AG09319 (cell line): Measurements from ENCODE around the gene TRAPPC6A.
A peak's percentile ranks its signal among the peaks of the same experiment; 100 is the strongest.

Experiments
- DNase-seq: peaks from one replicate; pipeline ENCODE4 v3.0.0-alpha.2; 2010; ENCODE audit warnings: low read depth; ENCODE audit errors: extremely low read depth
- CTCF ChIP-seq: IDR thresholded peaks from 2 replicates; pipeline ENCODE4 v1.5.1; 2011; ENCODE audit warnings: low read depth, mild to moderate bottlenecking, inconsistent platforms, low read length, moderate library complexity

TRAPPC6A gene

GRCh38 chr19:45162608-45163143 is 15.4 kb downstream of the TRAPPC6A start:
- no peak for TF ChIP-seq CTCF

GRCh38 chr19:45161738-45162607 is 16.1 kb downstream of the TRAPPC6A start:
- no peak for DNase-seq
- TF ChIP-seq CTCF = peak; percentile 74

More at GRCh38 chr19:45162608-45163143, 15.4 kb downstream of the TRAPPC6A start:
- DNase-seq = no peak

GRCh38 chr19:45160870-45161737 is 16.9 kb downstream of the TRAPPC6A start, which contains the start of gene NKPD1:
Gene NKPD1, minus strand, starts transcription at chr19:45160982. Its CDS starts 832 bp downstream, at chr19:45160150.
- DNase-seq = no peak
- no peak for TF ChIP-seq CTCF

GRCh38 chr19:45159971-45160324 is 18.1 kb downstream of the TRAPPC6A start:
- no peak for TF ChIP-seq CTCF
- DNase-seq = no peak

GRCh38 chr19:45159210-45159970 is 18.6 kb downstream of the TRAPPC6A start:
- no peak for DNase-seq
- no peak for TF ChIP-seq CTCF

GRCh38 chr19:45158503-45159209 is 19.4 kb downstream of the TRAPPC6A start:
- no peak for TF ChIP-seq CTCF
- no peak for DNase-seq
